HG03095 (cell line): ENCODE results near the gene MMS22L.

ENCODE experiments used
- ATAC-seq: cut with Tn5 transposase; IDR thresholded peaks from one replicate; pipeline ENCODE4 v1.9.1; 2021; ENCODE audit warnings: moderate library complexity; ENCODE audit not compliant: unreplicated experiment

Gene MMS22L

DNA sequence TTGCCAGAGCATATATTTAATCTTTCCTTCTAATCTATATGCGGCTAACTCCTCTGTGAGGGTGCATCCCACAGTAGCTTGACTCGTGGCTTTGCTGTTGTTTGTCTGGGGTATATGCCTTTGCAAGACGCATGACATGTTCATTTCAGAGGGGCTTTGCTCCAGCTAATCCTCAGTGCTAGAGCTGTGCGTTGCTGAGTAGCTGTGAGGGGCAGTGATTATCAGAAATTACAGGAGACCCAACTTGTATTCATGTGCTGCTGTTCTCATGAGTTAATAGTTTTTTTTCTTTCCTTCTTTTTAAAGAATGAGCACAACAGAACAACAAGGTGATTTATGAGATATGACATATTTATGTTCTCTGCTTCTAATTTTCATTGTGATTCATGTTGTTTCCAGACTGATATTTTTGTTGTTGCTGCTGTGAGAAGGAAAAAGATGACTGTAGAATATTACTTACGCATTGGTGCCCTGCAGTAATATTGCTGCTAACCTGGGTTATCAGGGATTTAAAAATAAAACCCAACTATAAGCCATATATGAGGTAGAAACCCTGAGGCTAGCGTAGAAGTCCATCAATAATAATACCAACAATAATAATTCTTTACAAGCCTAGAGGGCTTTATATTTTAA lies 190.2 kb downstream of the MMS22L start:
- no peak for ATAC-seq
